Fibroblast of pulmonary artery (primary cell): ENCODE measurements around the gene MRGPRX2.

Source experiments
- DNase-seq: peaks from one replicate; pipeline ENCODE4 v3.0.0-alpha.2; 2010; ENCODE audit warnings: low read depth
- H3K4me3 ChIP-seq: replicated peaks from 2 replicates; pipeline ENCODE4 v1.5.1; 2011; ENCODE audit warnings: low read depth, mild to moderate bottlenecking, control low read depth, low read length, moderate library complexity
- CTCF ChIP-seq: IDR thresholded peaks from 2 replicates; pipeline ENCODE4 v1.5.1; 2011; ENCODE audit warnings: mild to moderate bottlenecking, control low read depth, low read length, inconsistent platforms; ENCODE audit errors: missing control alignments

Gene MRGPRX2

GRCh38 chr11:19099093-19099492 lies 38.6 kb upstream of the MRGPRX2 start:
- DNase-seq: no peak
- H3K4me3 ChIP-seq: no peak overlapping the region
- no peak for TF ChIP-seq CTCF

DNA sequence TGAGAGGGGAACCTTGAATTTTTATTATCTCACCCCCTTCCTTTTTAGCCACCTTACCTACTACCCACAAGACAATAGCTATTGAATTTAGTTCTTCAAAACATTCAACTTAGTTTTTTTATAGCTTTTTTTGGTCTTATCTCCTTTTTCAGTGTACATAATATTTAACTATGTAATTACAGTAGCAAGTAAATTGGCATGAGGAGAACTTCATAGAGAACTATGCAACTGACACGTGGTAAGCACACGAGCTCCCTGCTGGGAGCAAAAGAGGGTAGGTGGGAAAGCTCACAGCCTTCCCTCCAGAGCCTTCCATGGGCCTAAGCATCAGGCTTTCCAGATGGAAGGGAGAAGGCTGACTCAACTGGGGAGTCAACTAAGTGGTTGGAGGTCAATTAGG lies 34.3 kb upstream of the MRGPRX2 start:
- no peak for TF ChIP-seq CTCF
- no peak overlapping the region for H3K4me3 ChIP-seq
- DNase-seq: no peak

DNA sequence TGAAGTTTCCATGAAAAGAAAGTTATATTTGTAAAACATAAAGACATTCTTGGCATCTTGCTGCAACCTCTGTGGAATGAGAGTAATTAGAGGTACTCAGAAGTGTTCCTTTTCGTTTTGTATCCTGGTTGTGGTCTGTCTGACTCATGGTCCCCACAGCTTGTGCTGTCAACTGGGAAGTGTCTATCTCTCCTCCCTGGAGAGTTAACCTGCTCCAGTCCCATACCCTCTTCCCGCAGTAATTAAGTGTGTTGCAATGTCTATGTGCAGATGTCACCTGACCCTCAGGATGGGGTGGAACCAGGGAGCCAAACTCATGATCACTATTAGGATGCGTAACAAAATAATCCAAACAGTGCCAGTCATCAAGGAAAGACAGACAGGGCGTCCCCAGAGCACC lies 33.5 kb upstream of the MRGPRX2 start:
- peak; percentile 13 for DNase-seq
- H3K4me3 ChIP-seq: no peak overlapping the region
- no peak for TF ChIP-seq CTCF

DNA sequence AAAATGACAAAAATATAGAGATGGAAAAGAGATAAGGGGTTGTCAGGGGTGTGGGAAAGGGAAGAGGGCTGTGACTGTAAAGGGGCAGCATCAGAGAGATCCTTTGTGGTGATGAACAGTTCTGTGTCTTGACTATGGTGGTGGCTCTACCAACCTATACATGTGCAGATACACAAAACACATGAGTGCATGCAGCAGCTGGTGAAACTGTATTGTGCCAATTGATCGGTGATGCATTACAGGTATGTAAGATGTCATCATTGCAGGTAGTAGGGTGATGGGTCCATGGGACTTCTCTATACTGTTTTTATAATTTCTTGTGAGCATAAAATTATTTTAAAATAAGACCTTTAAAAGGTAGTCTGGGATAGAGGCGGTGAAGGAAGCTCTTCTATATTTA lies 32.3 kb upstream of the MRGPRX2 start:
- no peak for DNase-seq
- H3K4me3 ChIP-seq: no peak overlapping the region
- TF ChIP-seq CTCF: no peak

- DNase-seq: no peak
- H3K4me3 ChIP-seq: no peak overlapping the region
- TF ChIP-seq CTCF: no peak
These were observed 31.8 kb upstream of the MRGPRX2 start for GRCh38 chr11:19092342-19092741.

DNA sequence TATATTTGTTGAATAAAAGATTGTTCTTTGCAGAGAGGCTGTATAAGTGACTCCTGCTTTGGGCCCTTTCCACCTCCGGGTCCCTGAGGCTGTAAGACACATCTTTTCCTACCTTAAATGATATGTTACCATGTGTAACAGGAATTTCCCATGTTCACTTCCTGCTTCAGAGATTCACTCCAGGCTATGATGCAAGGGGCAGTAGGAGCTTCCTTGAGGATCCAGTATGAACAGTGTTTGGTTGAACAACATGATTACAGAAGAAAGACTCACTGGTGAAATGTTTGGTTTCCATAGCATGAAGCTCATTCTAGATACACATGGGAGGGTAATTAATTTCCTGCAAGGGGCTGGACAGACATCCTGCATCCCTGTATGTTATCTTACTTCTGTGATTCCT lies 30.8 kb upstream of the MRGPRX2 start:
- DNase-seq: peak; percentile 46
- no peak for TF ChIP-seq CTCF

GRCh38 chr11:19089421-19089820 lies 28.9 kb upstream of the MRGPRX2 start:
- no peak for DNase-seq
- no peak overlapping the region for H3K4me3 ChIP-seq
- TF ChIP-seq CTCF: no peak

More for the DNA sequence above, 30.8 kb upstream of the MRGPRX2 start:
- H3K4me3 ChIP-seq: no peak overlapping the region
